SU-DHL-6 (cell line): ENCODE data around the gene CEBPG.

Source experiments
- H2AFZ ChIP-seq: fragments of 200-600 bp; sonication (generic); 2 replicates; pipeline ENCODE4 v1.6.1; 2014; ENCODE audit warnings: low read depth, mild to moderate bottlenecking, moderate library complexity, mixed read lengths, antibody characterized with exemption, low read length; ENCODE audit not compliant: severe bottlenecking
- H3F3A ChIP-seq: fragments of 200-600 bp; shearing (Covaris generic); 2 replicates; pipeline ENCODE4 v1.6.0; 2016; ENCODE audit warnings: antibody characterized with exemption, mild to moderate bottlenecking; ENCODE audit not compliant: insufficient read depth
- H3K27ac ChIP-seq: fragments of 200-600 bp; sonication (generic); 2 replicates; pipeline ENCODE4 v1.5.1; 2016; ENCODE audit warnings: low read depth, mild to moderate bottlenecking, low read length, moderate library complexity, mixed read lengths
- H3K27me3 ChIP-seq: fragments of 200-600 bp; sonication (generic), shearing (Covaris generic); 2 replicates; pipeline ENCODE4 v1.6.0; 2014; ENCODE audit warnings: mild to moderate bottlenecking, low read length
- H3K36me3 ChIP-seq: fragments of 200-600 bp; sonication (generic); 2 replicates; pipeline ENCODE4 v1.6.1; 2014; ENCODE audit warnings: mild to moderate bottlenecking, low read length, mixed read lengths
- H3K4me2 ChIP-seq: fragments of 300-600, 200-600 bp; shearing (Covaris generic), sonication (generic); 2 replicates; pipeline ENCODE4 v1.6.0; 2014; ENCODE audit warnings: low read length, low read depth, mild to moderate bottlenecking; ENCODE audit not compliant: poor library complexity, severe bottlenecking
- H3K4me3 ChIP-seq: fragments of 200-600 bp; sonication (generic); 2 replicates; pipeline ENCODE4 v1.5.1; 2014; ENCODE audit warnings: antibody characterized with exemption, low read length, mild to moderate bottlenecking, mixed read lengths; ENCODE audit not compliant: insufficient read depth, poor library complexity, severe bottlenecking
- H3K79me2 ChIP-seq: fragments of 200-600 bp; sonication (generic); 2 replicates; pipeline ENCODE4 v1.6.1; 2014; ENCODE audit warnings: mild to moderate bottlenecking, low read length, moderate library complexity; ENCODE audit not compliant: insufficient read depth
- H3K9ac ChIP-seq: fragments of 200-600 bp; sonication (generic); 2 replicates; pipeline ENCODE4 v1.7.0; 2014; ENCODE audit warnings: mild to moderate bottlenecking, low read length
- H3K9me2 ChIP-seq: fragments of 200-600 bp; sonication (generic); replicated peaks from 2 replicates; pipeline ENCODE4 v1.6.1; 2014; ENCODE audit warnings: low read length; ENCODE audit not compliant: insufficient read depth
- H3K9me3 ChIP-seq: fragments of 200-600 bp; sonication (generic); 2 replicates; pipeline ENCODE4 v1.6.1; 2014; ENCODE audit warnings: low read length, mixed read lengths; ENCODE audit not compliant: insufficient read depth
- H4K20me1 ChIP-seq: fragments of 200-600 bp; sonication (generic); 2 replicates; pipeline ENCODE4 v1.6.1; 2014; ENCODE audit warnings: low read depth, mild to moderate bottlenecking, antibody characterized with exemption, low read length, moderate library complexity, mixed read lengths
- EZH2phosphoT487 ChIP-seq: fragments of 200-600 bp; sonication (generic), shearing (Covaris generic); conservative IDR thresholded peaks from 2 replicates; pipeline ENCODE4 v1.6.1; 2018; ENCODE audit warnings: mild to moderate bottlenecking, antibody characterized with exemption, low read length, moderate library complexity, mixed read lengths
- TF ChIP-seq, protein P1 (sequence below): fragments of 200-600 bp; sonication (generic); IDR thresholded peaks from one replicate; pipeline ENCODE4 v1.5.1; 2017; ENCODE audit warnings: antibody characterized with exemption, mild to moderate bottlenecking, low read length, moderate library complexity; ENCODE audit not compliant: insufficient read depth, poor library complexity, severe bottlenecking

The CEBPG gene

DNA sequence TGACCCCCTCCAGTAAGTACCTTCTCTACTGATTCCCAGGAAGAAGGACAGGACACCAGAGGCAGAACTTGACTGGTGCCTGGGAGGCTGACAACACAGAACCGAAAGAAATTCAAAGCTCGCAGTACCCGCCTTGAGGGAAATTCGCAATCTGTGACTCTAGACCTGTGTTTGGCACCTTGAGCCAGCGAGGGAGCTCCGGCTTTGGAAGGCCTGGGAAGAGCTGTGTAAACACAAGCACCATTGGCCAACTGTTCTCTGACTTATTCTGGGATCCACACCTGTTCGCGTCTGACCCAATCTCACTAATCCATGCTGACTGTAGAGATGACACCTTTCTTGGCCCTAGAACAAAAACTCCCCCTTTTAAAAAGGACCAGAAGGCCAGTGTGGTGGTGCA is 50.7 kb downstream of the CEBPG start:
- Histone ChIP-seq H3K27ac (no peak overlapping the region), H3K27me3 (no peaks in the 10 kb centered on the region; the same call in 1 of the 2 replicates), H4K20me1 (no peaks in the 10 kb centered on the region), H3K9me3 (no peaks in the 10 kb centered on the region), H3K4me2 (no peak overlapping the region), H3K9me2 (no peaks in the 10 kb centered on the region), H3K9ac (no peak overlapping the region), H2AFZ (no peak overlapping the region), H3K36me3 (no peaks in the 10 kb centered on the region), H3F3A (no peaks in the 10 kb centered on the region), H3K4me3 (no peak overlapping the region), H3K79me2 (no peaks in the 10 kb centered on the region)
- no peak for TF ChIP-seq EZH2phosphoT487

DNA sequence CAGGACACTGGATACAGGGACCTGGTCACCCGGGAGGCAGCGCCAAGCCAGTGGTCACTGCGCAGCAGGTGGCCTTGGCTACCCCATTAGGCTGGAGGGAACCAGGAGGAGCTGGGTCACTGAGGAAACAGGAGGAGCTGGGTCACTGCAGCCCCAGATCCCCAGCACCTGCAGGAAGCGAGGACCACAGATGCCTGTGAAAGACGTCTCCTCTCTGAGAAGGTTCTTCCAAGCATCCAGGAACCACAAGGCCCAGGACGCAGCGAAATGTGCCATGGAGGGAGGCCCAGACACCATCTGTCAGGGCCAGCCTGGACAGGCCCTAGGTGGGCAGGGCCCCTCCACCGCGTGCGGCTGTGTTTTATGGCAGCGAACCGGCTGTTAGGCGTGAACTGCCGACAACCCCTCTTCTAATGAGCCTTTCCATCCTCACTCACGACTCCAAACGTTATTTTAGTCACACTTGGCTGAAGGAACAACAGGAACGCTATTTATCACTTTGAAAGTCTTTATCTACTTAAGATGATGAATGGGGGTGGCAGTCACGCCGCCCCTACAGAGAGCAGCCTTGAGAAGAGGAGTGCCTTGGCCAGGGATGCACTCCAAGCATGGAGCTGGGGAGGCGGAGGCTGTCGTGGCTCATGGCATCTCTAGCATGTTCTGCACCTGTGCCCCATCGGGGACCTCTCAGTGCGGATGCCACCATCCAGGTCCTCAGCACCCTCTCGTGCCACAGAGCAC is 53.3 kb downstream of the CEBPG start:
- Histone ChIP-seq H3K4me3 (no peak overlapping the region), H4K20me1 (no peaks in the 10 kb centered on the region), H3K9me2 (no peaks in the 10 kb centered on the region), H3K9me3 (no peaks in the 10 kb centered on the region), H3K9ac (no peak overlapping the region), H3K27ac (no peak overlapping the region), H3K79me2 (no peaks in the 10 kb centered on the region), H3K27me3 (no peaks in the 10 kb centered on the region; the same call in 1 of the 2 replicates), H3K4me2 (no peak overlapping the region), H2AFZ (no peak overlapping the region), H3K36me3 (no peaks in the 10 kb centered on the region), H3F3A (no peaks in the 10 kb centered on the region)
- no peak for TF ChIP-seq EZH2phosphoT487
- TF ChIP-seq, protein P1, sequence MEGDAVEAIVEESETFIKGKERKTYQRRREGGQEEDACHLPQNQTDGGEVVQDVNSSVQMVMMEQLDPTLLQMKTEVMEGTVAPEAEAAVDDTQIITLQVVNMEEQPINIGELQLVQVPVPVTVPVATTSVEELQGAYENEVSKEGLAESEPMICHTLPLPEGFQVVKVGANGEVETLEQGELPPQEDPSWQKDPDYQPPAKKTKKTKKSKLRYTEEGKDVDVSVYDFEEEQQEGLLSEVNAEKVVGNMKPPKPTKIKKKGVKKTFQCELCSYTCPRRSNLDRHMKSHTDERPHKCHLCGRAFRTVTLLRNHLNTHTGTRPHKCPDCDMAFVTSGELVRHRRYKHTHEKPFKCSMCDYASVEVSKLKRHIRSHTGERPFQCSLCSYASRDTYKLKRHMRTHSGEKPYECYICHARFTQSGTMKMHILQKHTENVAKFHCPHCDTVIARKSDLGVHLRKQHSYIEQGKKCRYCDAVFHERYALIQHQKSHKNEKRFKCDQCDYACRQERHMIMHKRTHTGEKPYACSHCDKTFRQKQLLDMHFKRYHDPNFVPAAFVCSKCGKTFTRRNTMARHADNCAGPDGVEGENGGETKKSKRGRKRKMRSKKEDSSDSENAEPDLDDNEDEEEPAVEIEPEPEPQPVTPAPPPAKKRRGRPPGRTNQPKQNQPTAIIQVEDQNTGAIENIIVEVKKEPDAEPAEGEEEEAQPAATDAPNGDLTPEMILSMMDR: no peak

DNA sequence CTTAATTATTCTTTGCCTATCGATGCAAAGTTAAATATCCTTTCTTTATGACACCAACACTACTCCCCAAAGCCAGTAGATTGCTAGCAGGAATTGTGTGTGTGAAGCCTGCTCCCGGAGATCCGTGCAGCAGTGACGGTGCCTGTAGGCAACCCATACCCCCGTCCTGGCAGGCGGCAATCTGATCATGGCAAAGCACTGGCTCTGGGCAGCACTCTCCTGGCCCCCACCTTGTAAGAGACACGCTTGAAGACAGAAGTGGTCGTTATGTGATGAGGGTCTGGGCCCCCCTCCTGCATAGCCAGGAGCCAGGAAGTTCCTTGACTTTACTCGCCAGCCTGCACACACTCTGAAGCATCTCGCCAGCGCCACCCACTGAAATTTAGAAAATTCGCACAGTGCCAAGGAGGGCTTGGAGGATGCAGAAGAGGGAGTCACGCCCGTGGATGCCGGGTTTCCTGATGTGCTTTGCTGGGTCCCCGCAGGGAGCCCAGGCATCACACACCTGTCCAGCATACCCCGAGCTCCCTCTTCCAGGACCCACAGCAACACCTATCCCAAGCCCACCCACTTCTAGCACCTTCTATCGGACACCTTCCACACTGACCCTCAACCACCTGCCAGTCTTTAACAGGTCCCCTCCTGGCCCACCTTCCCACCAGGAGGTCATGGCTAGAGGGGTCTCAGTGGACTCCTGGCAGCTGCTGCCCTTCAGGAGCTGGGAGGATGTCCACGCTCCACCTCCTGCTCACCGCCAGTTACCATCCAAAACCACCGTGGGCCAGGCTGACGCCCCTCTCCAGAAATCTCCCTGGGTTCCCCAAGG is 54.5 kb downstream of the CEBPG start:
- no peak overlapping the region for H3K4me2 ChIP-seq
- no peak for TF ChIP-seq EZH2phosphoT487
- TF ChIP-seq, protein P1: no peak
- H3K36me3 ChIP-seq: no peaks in the 10 kb centered on the region
- no peaks in the 10 kb centered on the region for H3K9me2 ChIP-seq
- H3K9ac ChIP-seq: no peak overlapping the region
- H2AFZ ChIP-seq: no peak overlapping the region
- no peak overlapping the region for H3K27ac ChIP-seq
- H3K79me2 ChIP-seq: no peaks in the 10 kb centered on the region
- H3F3A ChIP-seq: no peaks in the 10 kb centered on the region
- H3K4me3 ChIP-seq: no peak overlapping the region
- H4K20me1 ChIP-seq: no peaks in the 10 kb centered on the region
- H3K9me3 ChIP-seq: no peaks in the 10 kb centered on the region
- no peaks in the 10 kb centered on the region for H3K27me3 ChIP-seq
